ENCODE results near the gene SCN8A.

Gene SCN8A

DNA sequence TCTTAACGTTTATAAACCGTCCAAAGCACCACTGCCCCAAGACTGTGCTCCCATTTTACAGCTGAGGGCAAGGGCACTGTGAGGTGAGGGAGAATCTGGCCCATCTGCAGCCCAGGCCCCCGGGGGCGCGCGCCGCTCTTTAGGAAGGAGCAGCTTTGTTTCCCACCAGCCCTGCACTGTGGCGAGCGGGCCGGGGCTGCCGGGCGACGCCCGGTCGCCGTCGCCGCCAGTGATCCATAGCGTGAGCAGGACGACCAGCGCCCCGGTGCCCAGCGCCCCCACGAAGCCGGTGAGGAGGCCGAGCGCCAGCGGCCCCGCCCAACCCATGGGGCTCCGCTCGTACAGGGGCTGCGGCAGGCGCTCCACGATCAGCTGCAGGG, 222.9 kb downstream of the SCN8A start:
- DNase-seq (ENCODE audit: low spot score) = no peak
- TF ChIP-seq, protein P1, sequence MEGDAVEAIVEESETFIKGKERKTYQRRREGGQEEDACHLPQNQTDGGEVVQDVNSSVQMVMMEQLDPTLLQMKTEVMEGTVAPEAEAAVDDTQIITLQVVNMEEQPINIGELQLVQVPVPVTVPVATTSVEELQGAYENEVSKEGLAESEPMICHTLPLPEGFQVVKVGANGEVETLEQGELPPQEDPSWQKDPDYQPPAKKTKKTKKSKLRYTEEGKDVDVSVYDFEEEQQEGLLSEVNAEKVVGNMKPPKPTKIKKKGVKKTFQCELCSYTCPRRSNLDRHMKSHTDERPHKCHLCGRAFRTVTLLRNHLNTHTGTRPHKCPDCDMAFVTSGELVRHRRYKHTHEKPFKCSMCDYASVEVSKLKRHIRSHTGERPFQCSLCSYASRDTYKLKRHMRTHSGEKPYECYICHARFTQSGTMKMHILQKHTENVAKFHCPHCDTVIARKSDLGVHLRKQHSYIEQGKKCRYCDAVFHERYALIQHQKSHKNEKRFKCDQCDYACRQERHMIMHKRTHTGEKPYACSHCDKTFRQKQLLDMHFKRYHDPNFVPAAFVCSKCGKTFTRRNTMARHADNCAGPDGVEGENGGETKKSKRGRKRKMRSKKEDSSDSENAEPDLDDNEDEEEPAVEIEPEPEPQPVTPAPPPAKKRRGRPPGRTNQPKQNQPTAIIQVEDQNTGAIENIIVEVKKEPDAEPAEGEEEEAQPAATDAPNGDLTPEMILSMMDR (IDR thresholded peaks at IDR 0.05; ENCODE audit: borderline replicate concordance, control extremely low read depth, extremely low read depth, insufficient read depth, missing control alignments) = no peak
- in situ Hi-C loops (cut with MboI; ENCODE audit: low sequenced_read_pairs, unreplicated experiment) = no loop called here

DNA sequence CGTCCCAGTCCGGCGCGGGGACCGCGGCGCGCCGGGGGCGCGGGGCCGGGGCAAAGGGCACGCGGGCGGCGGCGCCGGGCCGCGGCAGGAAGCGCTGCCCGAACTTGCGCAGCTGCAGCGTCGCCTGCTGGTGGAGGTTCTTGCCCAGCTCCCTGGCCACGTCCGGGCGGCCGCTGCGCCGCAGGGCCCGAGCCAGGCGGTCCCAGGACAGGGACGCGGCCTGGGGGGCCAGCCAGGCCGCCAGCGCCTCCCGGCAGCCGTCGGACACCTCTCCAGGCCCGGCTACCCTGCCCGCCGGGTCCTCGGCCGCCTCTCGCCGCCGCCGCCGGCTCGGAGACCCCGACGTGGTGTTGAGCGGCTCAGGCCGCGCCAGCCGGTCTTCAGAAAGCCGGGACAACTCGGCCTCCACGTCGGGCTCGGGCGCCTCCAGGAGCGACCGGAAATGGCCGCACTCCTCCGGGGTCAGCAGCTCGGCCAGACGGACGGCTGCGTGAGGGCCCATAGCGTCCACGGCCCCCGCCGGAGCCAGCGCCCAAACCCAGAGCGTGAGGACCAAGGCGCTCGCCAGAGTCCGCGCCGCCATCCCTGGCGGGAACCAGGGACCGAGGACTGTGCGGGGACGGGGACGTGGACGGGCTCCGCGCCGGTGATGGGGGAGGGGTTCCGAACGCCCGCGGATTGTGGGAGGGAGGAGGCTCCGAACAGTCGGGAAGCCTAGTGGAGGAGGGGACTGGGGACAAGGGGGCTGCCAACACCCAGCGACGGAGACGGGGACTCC, 223.5 kb downstream of the SCN8A start:
- TF ChIP-seq, protein P1 (IDR thresholded peaks at IDR 0.05; ENCODE audit: borderline replicate concordance, control extremely low read depth, extremely low read depth, insufficient read depth, missing control alignments) = peak; percentile 72
- peak; percentile 86 for DNase-seq (ENCODE audit: low spot score)
- in situ Hi-C loops (cut with MboI; ENCODE audit: low sequenced_read_pairs, unreplicated experiment) = no loop called here

DNA sequence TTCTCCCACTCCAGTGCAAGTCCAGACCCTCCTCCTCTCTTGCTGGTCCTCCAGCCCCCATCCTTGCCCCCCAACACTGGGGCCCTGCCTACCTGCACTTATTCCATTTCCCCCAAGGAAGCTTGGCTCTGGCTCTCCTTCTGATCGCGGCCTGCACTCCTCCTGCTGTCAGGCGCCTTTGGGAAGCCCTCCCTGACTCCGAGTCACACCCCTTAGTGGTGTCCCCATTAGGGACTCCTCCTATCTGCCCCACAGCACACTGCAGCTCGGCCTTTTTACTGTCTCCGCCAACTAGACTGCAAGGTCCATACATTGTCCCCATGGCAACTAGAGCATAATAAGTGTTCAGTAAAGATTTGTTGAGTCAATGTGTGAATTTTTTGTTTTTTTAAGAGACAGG, 224.5 kb downstream of the SCN8A start:
- TF ChIP-seq, protein P1 (IDR thresholded peaks at IDR 0.05; ENCODE audit: borderline replicate concordance, control extremely low read depth, extremely low read depth, insufficient read depth, missing control alignments) = no peak
- in situ Hi-C loops (cut with MboI; ENCODE audit: low sequenced_read_pairs, unreplicated experiment) = no loop called here

GRCh38 chr12:51817027-51817953, 226.3 kb downstream of the SCN8A start:
- DNase-seq (ENCODE audit: low spot score) = no peak
- TF ChIP-seq, protein P1 (IDR thresholded peaks at IDR 0.05; ENCODE audit: borderline replicate concordance, control extremely low read depth, extremely low read depth, insufficient read depth, missing control alignments) = no peak
- in situ Hi-C loops (cut with MboI; ENCODE audit: low sequenced_read_pairs, unreplicated experiment) = no loop called here

More for the DNA sequence above, 224.5 kb downstream of the SCN8A start:
- no peak for DNase-seq (ENCODE audit: low spot score)

DNA sequence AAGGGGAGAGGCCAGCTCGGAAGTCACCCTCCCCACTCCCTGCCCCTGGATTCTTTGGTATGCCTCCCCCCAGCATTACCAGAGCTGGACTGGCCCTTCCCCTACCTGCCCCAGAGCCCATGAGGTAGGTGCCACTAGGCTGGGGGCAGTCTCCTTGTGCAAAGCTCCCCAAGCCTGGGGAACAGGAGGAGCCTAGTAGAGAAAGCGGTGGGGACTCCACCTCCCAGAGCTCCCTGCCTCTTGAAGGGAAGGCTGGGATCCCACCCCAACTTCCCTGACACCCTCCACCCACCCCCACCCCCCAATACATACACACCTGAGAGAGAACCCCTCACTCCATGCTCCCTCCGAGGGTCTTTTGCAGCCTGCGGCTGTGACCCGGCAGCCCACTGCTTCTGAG, 227.1 kb downstream of the SCN8A start:
- in situ Hi-C loops (cut with MboI; ENCODE audit: low sequenced_read_pairs, unreplicated experiment) = no loop called here
- no peak for DNase-seq (ENCODE audit: low spot score)
- TF ChIP-seq, protein P1 (IDR thresholded peaks at IDR 0.05; ENCODE audit: borderline replicate concordance, control extremely low read depth, extremely low read depth, insufficient read depth, missing control alignments) = no peak

GRCh38 chr12:51818566-51819300, 227.7 kb downstream of the SCN8A start:
- DNase-seq (ENCODE audit: low spot score) = no peak
- TF ChIP-seq, protein P1 (IDR thresholded peaks at IDR 0.05; ENCODE audit: borderline replicate concordance, control extremely low read depth, extremely low read depth, insufficient read depth, missing control alignments) = no peak
- in situ Hi-C loops (cut with MboI; ENCODE audit: low sequenced_read_pairs, unreplicated experiment) = no loop called here

All from GM13976 (cell line).